ENCODE measurements around the gene DMD. TPM values are rescaled to one million over a fixed set of nuclear protein-coding genes. Genes with fewer than 3 reads are reported as not detected.

DMD gene
- total RNA-seq, 1 donor, result 2.4 TPM

DNA sequence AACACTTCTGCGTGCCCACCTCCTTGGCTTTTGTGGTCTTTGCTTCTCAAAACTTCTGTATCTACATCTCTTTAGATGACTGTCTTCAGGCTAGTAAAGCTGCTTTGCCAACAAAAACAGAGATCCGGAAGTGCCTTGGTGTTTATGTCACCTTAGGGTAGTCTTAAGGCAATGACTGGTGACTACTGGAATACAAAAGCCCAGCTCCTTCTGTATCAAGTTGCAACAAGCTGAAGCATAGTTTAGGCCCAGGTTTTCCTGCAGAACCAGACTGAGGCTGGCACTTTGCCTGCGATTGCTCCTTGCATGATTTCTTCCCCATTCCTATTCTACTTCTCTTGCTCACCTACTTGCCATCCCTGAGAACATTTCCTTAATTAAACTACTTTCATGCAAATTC is 333.8 kb downstream of the DMD start:
- no peaks in the 10 kb centered on the region for H3K4me1 ChIP-seq (ENCODE audit: insufficient read depth, low read length)
- H3K9me3 ChIP-seq (ENCODE audit: low read depth, low read length), result no peaks in the 10 kb centered on the region
- H3K27me3 ChIP-seq (ENCODE audit: insufficient read depth, low read length), result no peaks in the 10 kb centered on the region

DNA sequence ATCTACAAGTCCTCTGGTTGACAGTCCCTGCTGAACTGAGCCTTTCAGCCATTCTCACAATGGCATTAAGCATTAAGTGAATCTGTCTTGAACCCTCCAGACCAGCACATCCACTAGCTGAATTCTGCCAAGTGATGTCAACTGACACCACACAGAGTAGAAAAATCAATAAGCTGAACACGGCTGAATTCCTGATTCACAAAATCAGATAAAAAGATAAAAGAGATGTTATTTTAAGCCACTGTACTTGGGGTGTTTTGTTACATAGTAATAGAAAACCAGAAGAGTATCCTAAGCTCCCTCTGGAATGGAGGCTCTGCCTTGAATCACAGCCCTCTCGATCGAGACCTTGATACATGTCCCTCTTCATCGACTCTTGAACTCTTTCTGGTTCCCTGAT is 336.5 kb downstream of the DMD start:
- H3K27me3 ChIP-seq (ENCODE audit: insufficient read depth, low read length), result no peaks in the 10 kb centered on the region
- H3K4me1 ChIP-seq (ENCODE audit: insufficient read depth, low read length), result no peaks in the 10 kb centered on the region
- H3K4me3 ChIP-seq (ENCODE audit: low read length), result no peak overlapping the region
- H3K9me3 ChIP-seq (ENCODE audit: low read depth, low read length), result no peaks in the 10 kb centered on the region

More for the DNA sequence above, 333.8 kb downstream of the DMD start:
- H3K4me3 ChIP-seq (ENCODE audit: low read length), result no peak overlapping the region

DNA sequence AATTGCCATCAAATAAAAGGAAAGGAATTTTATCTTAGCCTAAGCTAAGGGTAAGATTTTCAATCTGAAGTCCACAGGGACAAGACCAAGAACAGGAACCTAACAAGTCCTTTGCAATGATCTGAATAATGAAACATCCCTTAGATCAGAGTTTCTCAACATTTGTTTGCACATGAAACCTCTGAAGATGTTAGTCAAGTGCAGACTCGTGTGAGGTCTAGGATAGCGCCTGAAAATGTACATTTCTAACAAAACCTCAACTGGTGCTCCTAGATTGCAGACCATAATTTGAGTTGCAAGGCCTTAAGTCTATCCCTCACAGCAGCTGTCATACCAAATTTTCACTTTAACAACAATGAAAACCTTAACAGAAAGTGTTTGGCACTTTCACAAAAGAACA is 337.6 kb downstream of the DMD start:
- H3K9me3 ChIP-seq (ENCODE audit: low read depth, low read length), result no peaks in the 10 kb centered on the region
- H3K4me3 ChIP-seq (ENCODE audit: low read length), result no peak overlapping the region
- no peaks in the 10 kb centered on the region for H3K27me3 ChIP-seq (ENCODE audit: insufficient read depth, low read length)
- H3K4me1 ChIP-seq (ENCODE audit: insufficient read depth, low read length), result no peaks in the 10 kb centered on the region

DNA sequence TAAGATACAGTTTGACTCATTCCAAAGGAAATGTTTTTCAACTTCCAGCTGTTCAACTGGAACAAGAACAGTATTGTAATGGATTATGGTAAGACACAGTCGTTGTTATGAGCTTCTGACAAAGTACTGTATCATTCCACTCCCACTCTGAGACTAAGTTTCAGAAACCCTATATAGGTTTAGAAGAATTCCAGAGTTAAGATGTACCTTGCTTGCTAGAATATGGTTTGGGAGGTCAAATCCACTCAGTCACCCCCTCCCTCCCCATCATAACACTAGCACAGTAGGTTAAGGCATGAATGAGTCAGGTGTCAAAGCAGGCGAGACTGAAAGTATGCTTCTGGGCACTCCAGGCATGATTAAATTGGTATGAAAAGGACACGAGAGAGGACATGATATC is 339.7 kb downstream of the DMD start:
- Histone ChIP-seq H3K27me3 (ENCODE audit: insufficient read depth, low read length) (no peaks in the 10 kb centered on the region), H3K9me3 (ENCODE audit: low read depth, low read length) (no peaks in the 10 kb centered on the region), H3K4me1 (ENCODE audit: insufficient read depth, low read length) (no peaks in the 10 kb centered on the region), H3K4me3 (ENCODE audit: low read length) (no peak overlapping the region)

DNA sequence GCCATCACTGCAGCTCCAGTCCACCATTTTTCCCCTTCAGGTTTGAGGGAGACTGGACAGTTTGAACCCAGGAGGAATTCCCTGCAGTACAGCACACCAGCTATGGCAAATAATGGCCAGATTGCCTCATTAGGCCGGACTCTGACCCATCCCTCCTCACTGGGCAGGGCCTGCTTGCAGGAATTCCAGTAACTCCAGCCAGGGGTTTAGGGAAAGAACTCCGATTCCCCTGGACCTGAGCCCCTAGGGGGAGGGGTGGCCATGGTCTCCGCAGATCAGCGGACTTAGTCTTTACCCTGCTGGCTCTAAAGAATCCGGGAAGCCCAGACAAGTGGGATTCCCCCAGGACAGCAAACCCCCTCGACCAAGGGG is 342.8 kb downstream of the DMD start:
- Histone ChIP-seq H3K9me3 (ENCODE audit: low read depth, low read length) (no peaks in the 10 kb centered on the region), H3K4me3 (ENCODE audit: low read length) (no peak overlapping the region), H3K27me3 (ENCODE audit: insufficient read depth, low read length) (no peaks in the 10 kb centered on the region), H3K4me1 (ENCODE audit: insufficient read depth, low read length) (no peaks in the 10 kb centered on the region)

DNA sequence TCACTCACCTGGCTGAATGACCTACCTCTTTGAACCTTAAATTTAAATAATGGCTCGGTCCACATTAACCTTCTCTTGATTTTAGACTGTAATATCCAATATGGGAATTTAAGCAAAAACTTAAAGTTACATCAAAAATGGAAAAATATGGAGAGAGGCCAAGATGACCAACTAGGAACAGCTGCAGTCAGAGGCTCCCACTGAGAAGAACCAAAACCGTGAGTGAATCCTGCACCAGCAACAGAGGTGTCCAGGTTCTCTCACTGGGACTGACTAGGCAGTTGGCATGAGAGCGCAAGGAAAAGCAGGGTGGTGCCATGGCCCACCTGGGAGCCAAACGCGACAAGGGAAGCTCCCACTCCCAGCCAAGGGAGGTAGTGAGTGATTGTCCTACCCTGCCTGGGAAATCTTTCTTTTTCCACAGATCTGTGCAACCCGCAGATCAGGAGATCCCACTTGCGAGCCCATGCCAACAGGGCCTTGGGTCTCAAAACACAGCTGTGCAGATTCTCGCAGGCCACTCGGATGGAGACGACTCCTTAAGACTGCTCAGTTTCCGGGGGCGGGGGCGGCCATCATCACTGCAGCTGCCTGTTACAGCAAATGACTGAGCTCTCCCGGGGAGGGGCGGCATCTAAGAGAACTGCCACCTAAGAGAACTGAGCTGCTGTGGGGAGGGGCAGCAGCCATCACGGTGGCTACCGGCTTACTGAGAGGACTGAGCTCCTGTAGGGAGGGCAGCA is 343.4 kb downstream of the DMD start:
- H3K9me3 ChIP-seq (ENCODE audit: low read depth, low read length), result no peaks in the 10 kb centered on the region
- no peaks in the 10 kb centered on the region for H3K4me1 ChIP-seq (ENCODE audit: insufficient read depth, low read length)
- no peak overlapping the region for H3K4me3 ChIP-seq (ENCODE audit: low read length)
- no peaks in the 10 kb centered on the region for H3K27me3 ChIP-seq (ENCODE audit: insufficient read depth, low read length)

DNA sequence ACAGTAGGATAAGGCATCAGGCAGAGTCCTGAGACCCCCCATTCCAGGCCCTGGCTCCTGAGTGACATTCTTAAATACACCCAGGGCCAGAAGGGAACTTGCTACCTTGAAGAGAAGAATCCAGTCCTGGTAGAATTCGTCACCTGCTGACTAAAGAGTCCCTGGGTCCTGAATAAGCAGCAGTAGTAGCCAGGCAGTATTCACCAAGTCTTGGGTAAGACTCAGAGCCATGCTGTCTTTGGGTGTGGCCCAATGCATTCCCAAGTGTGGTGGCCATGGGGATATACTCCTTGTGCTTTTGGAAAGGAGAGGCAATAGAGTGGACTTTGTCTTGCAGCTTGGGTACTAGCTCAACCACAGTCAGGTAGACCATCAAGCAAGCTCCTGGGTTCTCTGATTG is 359.1 kb downstream of the DMD start:
- H3K4me1 ChIP-seq (ENCODE audit: insufficient read depth, low read length), result no peaks in the 10 kb centered on the region
- H3K4me3 ChIP-seq (ENCODE audit: low read length), result no peak overlapping the region
- H3K27me3 ChIP-seq (ENCODE audit: insufficient read depth, low read length), result no peaks in the 10 kb centered on the region
- H3K9me3 ChIP-seq (ENCODE audit: low read depth, low read length), result no peaks in the 10 kb centered on the region

DNA sequence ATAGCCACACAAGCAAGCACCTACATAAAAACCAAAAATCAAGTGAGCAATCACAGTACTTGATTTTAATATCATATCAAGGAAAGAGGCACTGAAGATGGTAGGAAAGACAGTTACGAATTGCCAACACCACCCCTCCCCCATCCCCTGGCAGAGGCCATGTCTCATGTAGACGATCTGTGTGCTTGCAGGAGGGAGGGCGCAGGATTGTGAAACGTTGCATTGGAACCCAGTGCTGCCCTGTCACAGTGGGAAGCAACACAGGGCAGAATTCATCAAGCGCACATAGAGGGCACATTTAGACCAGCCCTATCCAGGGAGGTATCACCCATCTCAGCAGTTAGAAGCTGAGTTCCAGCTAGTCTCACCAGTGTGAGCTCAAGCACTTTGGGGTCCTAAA is 359.8 kb downstream of the DMD start:
- Histone ChIP-seq H3K4me3 (ENCODE audit: low read length) (no peak overlapping the region), H3K4me1 (ENCODE audit: insufficient read depth, low read length) (no peaks in the 10 kb centered on the region), H3K27me3 (ENCODE audit: insufficient read depth, low read length) (no peaks in the 10 kb centered on the region), H3K9me3 (ENCODE audit: low read depth, low read length) (no peaks in the 10 kb centered on the region)

DNA sequence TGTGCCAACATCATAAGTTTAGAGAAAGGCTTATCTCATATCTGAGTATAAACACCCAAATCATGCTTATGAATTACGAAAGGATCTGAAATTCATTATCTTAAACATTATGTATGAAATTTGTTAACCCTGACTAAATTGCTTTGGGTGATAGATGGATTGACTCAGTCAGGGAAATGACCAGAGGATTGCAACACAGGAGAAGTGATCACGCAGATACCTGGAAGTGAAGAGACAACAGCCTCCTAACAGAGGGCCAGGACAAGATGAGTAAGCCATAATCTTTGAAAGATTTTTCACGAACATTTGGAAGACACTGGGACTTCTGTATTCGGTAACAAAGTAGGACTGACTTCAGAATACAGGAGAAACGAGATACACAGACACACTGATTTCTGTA is 363.4 kb downstream of the DMD start:
- Histone ChIP-seq H3K9me3 (ENCODE audit: low read depth, low read length) (no peaks in the 10 kb centered on the region), H3K4me3 (ENCODE audit: low read length) (no peak overlapping the region), H3K4me1 (ENCODE audit: insufficient read depth, low read length) (no peaks in the 10 kb centered on the region), H3K27me3 (ENCODE audit: insufficient read depth, low read length) (no peaks in the 10 kb centered on the region)

DNA sequence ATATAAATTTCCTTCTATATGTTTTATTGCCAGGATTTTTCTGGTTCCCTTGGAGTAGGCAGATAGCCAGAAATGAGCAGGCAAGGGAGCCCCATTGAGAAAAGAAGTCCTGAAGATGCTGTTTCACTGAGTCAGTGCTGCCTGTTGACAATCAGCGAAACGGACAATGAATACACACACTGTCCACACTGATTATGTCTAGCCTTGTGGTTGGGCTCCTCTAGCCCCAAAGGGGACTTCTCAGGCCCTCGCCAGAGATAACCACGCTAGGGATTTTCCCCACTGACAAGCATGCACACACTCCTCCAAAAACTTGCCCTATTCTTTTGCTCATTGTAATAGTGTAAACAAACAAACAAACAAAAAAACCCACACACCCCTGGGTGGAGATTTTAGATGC is 369.3 kb downstream of the DMD start:
- Histone ChIP-seq H3K9me3 (ENCODE audit: low read depth, low read length) (no peaks in the 10 kb centered on the region), H3K4me1 (ENCODE audit: insufficient read depth, low read length) (no peaks in the 10 kb centered on the region), H3K27me3 (ENCODE audit: insufficient read depth, low read length) (no peaks in the 10 kb centered on the region), H3K4me3 (ENCODE audit: low read length) (no peak overlapping the region)

DNA sequence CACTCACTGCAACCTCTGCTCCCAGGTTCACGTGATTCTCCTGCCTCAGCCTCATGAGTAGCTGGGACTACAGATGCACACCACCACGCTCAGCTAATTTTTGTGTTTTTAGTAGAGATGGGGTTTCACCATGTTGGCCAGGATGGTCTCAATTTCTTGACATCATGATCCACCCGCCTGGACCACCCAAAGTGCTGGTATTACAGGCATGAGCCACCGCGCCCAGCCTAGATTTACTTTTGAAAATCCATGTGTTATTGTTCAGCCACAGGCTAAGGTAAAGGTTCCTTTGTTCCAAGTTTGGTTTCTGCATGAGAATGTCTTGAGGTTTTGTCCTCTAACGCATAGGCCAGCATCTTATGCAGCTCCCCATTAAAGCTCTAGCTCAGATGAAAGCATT is 371.6 kb downstream of the DMD start:
- Histone ChIP-seq H3K27me3 (ENCODE audit: insufficient read depth, low read length) (no peaks in the 10 kb centered on the region), H3K4me1 (ENCODE audit: insufficient read depth, low read length) (no peaks in the 10 kb centered on the region), H3K9me3 (ENCODE audit: low read depth, low read length) (no peaks in the 10 kb centered on the region), H3K4me3 (ENCODE audit: low read length) (no peak overlapping the region)

DNA sequence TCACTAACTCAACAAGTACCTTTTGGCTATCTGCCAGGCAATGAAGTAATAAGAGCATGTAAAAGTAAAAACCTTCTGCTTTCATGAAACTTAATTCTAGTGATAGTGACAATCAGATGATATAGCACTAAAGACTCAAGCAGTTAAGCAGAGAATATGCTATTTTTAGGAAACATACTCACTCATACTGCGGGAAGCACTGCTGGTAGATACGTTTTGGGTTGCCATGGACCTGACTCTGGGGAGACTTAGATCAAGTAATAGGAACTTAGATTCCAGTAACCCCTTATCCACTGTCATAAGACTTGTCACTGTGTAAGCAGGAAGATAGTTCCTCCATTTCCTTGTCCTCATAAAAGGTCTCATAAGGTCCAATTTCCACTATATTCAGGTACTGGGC is 386.3 kb downstream of the DMD start:
- Histone ChIP-seq H3K27me3 (ENCODE audit: insufficient read depth, low read length) (no peaks in the 10 kb centered on the region), H3K4me1 (ENCODE audit: insufficient read depth, low read length) (no peaks in the 10 kb centered on the region), H3K4me3 (ENCODE audit: low read length) (no peak overlapping the region)

DNA sequence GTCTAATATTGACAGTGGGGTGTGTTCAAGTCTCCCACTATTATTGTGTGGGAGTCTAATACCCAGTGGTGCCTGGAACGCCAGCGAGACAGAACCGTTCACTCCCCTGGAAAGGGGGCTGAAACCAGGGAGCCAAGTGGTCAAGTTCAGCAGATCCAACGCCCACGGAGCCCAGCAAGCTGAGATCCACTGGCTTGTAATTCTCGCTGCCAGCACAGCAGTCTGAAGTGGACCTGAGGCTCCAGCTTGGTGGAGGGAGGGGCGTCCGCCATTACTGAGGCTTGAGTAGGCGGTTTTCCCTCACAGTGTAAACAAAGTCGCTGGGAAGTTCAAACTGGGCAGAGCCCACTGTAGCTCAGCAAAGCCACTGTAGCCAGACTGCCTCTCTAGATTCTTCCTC is 407.3 kb downstream of the DMD start:
- Histone ChIP-seq H3K27me3 (ENCODE audit: insufficient read depth, low read length) (no peaks in the 10 kb centered on the region), H3K9me3 (ENCODE audit: low read depth, low read length) (no peaks in the 10 kb centered on the region), H3K4me3 (ENCODE audit: low read length) (no peak overlapping the region), H3K4me1 (ENCODE audit: insufficient read depth, low read length) (no peaks in the 10 kb centered on the region)

More for the DNA sequence above, 386.3 kb downstream of the DMD start:
- H3K9me3 ChIP-seq (ENCODE audit: low read depth, low read length), result no peaks in the 10 kb centered on the region

DNA sequence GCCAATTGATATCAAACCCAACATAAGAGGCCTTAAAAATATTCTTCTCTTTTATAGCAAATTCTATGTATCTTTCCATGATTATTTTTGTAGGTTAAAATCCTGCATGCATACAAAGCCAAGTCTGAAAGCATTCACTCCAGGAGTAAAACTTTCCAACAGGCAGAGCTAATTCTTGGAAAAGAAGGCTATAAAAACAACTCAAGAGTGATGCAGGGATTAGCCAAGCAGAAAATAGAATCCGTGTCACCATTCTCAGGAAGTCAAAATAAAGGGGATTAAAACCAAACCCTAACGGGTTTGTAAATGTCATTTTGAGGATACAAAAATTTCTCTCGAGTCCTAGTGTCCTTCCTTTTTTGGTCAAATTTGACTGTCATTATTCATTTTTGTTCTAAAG is 412.4 kb downstream of the DMD start:
- no peaks in the 10 kb centered on the region for H3K27me3 ChIP-seq (ENCODE audit: insufficient read depth, low read length)
- H3K4me1 ChIP-seq (ENCODE audit: insufficient read depth, low read length), result no peaks in the 10 kb centered on the region
- no peak overlapping the region for H3K4me3 ChIP-seq (ENCODE audit: low read length)
- no peaks in the 10 kb centered on the region for H3K9me3 ChIP-seq (ENCODE audit: low read depth, low read length)

DNA sequence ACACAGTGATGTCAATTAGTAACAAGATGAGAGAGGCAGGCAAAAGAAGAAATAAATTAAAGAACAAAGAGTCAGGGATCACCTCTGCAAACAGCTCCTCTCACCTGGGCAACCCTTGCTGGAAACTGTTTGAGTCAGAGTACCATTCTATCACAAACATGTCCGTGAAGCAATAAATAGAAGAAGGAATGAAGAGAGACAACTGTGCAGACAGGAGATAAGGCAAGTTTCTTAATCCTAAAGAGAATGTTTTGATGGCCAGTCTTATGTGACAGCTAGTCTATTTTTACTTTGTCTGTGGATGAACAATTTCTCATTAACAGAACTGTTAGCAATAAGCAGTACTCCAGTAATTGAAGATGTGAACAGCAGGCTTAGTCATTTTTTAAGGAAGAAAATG is 422.4 kb downstream of the DMD start:
- no peaks in the 10 kb centered on the region for H3K27me3 ChIP-seq (ENCODE audit: insufficient read depth, low read length)
- no peaks in the 10 kb centered on the region for H3K4me1 ChIP-seq (ENCODE audit: insufficient read depth, low read length)
- H3K4me3 ChIP-seq (ENCODE audit: low read length), result no peak overlapping the region
- no peaks in the 10 kb centered on the region for H3K9me3 ChIP-seq (ENCODE audit: low read depth, low read length)

DNA sequence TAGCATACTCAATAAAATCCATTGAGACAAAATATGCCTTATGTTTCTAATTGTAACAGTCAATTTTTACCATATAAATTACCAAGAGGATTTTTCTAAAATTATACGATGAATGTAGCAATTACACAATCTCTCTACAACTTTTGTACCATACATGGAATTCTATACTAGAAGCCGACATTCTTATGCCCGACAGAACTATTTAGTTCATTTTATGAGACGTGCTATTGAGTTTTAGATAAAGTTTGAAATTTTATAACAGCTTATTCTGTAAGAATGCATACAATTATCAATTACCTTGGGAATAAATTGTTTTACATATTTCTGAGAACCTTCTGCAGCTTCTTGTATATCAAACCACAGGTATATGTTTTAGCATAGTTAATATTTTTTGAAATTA is 431.2 kb downstream of the DMD start:
- no peak overlapping the region for H3K4me3 ChIP-seq (ENCODE audit: low read length)
- H3K9me3 ChIP-seq (ENCODE audit: low read depth, low read length), result no peaks in the 10 kb centered on the region
- no peaks in the 10 kb centered on the region for H3K27me3 ChIP-seq (ENCODE audit: insufficient read depth, low read length)
- H3K4me1 ChIP-seq (ENCODE audit: insufficient read depth, low read length), result no peaks in the 10 kb centered on the region

Measured in mononuclear cell (primary cell).